Purkinje cell (primary cell): Measurements from ENCODE around the gene SLC25A6. TPM values are rescaled to one million over a fixed set of nuclear protein-coding genes. Genes with fewer than 3 reads are reported as not detected.

Source experiments
- polyA plus RNA-seq: library from polyadenylated mRNA; unstranded; fragments of >200 nt; fragmentation: Nextera tagmentation; gene quantifications from 2 replicates; pipeline ENCODE4 v1.2.1, GENCODE V29; 2014

The SLC25A6 gene
- polyA plus RNA-seq = 50.3 and 53.0 TPM in 2 replicates

GRCh38 chrX:1391707-1392375 is at the start of gene SLC25A6:
SLC25A6 (minus strand) TSS chrX:1392113; CDS start chrX:1392009, 104 bp downstream.

DNA sequence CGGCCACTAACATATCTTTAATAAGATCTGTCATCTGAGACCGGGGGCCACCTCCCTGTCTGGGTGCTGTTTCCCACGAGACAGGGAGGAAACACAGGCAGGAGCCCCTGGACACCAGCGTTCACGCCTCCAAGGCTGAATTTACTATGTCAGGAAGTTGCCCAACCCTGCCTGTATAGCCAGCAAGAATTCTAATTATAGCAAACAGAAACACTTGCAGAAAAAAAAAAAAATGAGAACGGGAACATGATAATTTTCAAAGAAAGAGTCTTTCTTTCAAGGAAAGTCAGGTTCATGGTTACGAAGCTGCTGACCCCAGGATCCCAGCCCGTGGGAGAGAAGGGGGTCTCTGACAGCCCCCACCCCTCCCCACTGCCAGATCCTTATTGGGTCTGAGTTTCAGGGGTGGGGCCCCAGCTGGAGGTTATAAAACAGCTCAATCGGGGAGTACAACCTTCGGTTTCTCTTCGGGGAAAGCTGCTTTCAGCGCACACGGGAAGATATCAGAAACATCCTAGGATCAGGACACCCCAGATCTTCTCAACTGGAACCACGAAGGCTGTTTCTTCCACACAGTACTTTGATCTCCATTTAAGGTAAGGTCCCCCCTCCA is 55.5 kb downstream of the SLC25A6 start, which contains the start of gene IL3RA:
TSS of gene IL3RA (plus strand) at position 455 of the 613 bp plus-strand sequence. CDS start 4,981 bp downstream, outside the sequence.

Other genes starting within 250 kb of the SLC25A6 start
- not detected in 2 replicates for gene CRLF2, start 179.5 kb downstream of the SLC25A6 start, polyA plus RNA-seq
- gene CSF2RA, start 123.3 kb downstream of the SLC25A6 start, polyA plus RNA-seq = 2.3 TPM in 1 of 2 replicates, not detected in the other
- gene IL3RA, start 55.3 kb downstream of the SLC25A6 start, polyA plus RNA-seq = 1.1 TPM in 1 of 2 replicates, not detected in the other
- 14.4 and 15.2 TPM in 2 replicates for gene ASMTL, start 60.8 kb upstream of the SLC25A6 start, polyA plus RNA-seq
- gene P2RY8, start 145.1 kb upstream of the SLC25A6 start, polyA plus RNA-seq = not detected in 2 replicates
- gene AKAP17A, start 199.5 kb upstream of the SLC25A6 start, polyA plus RNA-seq = 3.3 and 5.0 TPM in 2 replicates
- not detected in 2 replicates for gene ASMT, start 222.9 kb upstream of the SLC25A6 start, polyA plus RNA-seq